ENCODE measurements around the gene BBS7.

Gene BBS7

GRCh38 chr4:121776610-121777401 lies 93.5 kb downstream of the BBS7 start:
- Mint-ChIP-seq H3K36me3 (no peaks in the 10 kb centered on the region), H3K27me3 (peaks cover 8% of the 10 kb centered on the region), H3K4me1 (no peaks in the 10 kb centered on the region), H3K27ac (no peak overlapping the region), H3K4me3 (no peak overlapping the region), H3K9me3 (no peaks in the 10 kb centered on the region)
- no peak for ATAC-seq (ENCODE audit: low read depth)
- no peak for DNase-seq (ENCODE audit: low spot score in 2 of 2)

All from memory B cell (primary cell).